Fibroblast of lung (primary cell): ENCODE data around the gene SPIN1.

ENCODE experiments used
- EZH2 ChIP-seq: IDR thresholded peaks from 2 replicates; pipeline ENCODE4 v1.5.1; 2012; ENCODE audit warnings: low read length, control low read depth, mild to moderate bottlenecking; ENCODE audit errors: missing control alignments
- TF ChIP-seq, protein P1 (sequence below), 2 donors: IDR thresholded peaks in 1 of 2; conservative IDR thresholded peaks in 1 of 2; 1 replicate in 1 of 2; 2 replicates in 1 of 2; pipeline ENCODE4 v1.5.1; 2011 to 2012; ENCODE audit warnings: low read length in 2 of 2, control low read depth in 1 of 2, inconsistent platforms in 1 of 2, low read depth in 1 of 2, mild to moderate bottlenecking in 1 of 2

- TF ChIP-seq, protein P1, sequence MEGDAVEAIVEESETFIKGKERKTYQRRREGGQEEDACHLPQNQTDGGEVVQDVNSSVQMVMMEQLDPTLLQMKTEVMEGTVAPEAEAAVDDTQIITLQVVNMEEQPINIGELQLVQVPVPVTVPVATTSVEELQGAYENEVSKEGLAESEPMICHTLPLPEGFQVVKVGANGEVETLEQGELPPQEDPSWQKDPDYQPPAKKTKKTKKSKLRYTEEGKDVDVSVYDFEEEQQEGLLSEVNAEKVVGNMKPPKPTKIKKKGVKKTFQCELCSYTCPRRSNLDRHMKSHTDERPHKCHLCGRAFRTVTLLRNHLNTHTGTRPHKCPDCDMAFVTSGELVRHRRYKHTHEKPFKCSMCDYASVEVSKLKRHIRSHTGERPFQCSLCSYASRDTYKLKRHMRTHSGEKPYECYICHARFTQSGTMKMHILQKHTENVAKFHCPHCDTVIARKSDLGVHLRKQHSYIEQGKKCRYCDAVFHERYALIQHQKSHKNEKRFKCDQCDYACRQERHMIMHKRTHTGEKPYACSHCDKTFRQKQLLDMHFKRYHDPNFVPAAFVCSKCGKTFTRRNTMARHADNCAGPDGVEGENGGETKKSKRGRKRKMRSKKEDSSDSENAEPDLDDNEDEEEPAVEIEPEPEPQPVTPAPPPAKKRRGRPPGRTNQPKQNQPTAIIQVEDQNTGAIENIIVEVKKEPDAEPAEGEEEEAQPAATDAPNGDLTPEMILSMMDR (conservative IDR thresholded peaks at IDR 0.05 in 1 of 2, IDR thresholded peaks at IDR 0.05 in 1 of 2; ENCODE audit: low read depth in 1 of 2, low read length in 2 of 2), result no peak
- TF ChIP-seq EZH2, result no peak
These were observed 1.1 kb upstream of the SPIN1 start for GRCh38 chr9:88387036-88387551.
